Measurements from ENCODE around the gene PCYT1A. TPM values are rescaled to one million over a fixed set of nuclear protein-coding genes. Genes with fewer than 3 reads are reported as not detected.
"Not testable (repeated sequence)": the region's sequence is repeated elsewhere in the genome, so short reads cannot be mapped to it uniquely, and the experiment has no call there.

PCYT1A gene
- 43.6 TPM for polyA plus RNA-seq (ENCODE audit: insufficient read length)

DNA sequence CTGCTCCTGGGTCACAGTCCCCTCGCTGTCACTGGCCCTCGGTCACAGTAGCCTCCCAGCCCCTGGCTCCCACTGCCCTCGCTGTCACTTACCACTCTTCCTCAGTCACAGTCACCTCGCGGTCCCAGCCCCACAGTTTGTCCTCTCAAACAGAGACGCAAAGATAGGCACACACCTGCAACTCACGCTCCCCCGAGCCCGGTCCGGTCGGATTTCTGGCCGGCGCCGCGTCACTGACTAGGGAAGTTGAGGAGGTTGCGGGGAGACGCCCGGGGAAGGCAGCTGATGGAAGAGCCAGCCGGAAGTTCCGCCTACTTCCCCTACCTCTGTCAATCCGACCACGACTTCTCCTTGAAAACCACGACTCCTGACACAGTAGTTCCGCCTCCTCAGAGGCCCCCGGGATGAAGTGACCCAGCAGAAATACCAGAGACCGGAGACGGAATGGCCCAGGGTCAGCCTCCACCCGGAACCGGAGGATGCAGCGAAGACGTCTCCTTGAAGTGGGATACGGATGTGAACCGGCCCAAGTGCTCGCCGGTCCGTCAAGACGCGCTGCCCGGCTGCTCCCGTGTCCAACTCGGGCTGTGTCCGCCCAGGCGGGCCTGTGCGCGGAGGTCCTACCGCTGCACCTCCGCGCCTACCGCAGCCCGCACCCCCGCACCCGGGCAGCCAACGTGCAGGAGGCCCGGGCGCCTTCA is at the start of gene PCYT1A:
Gene PCYT1A, minus strand, starts transcription at position 287 of the 701 bp plus-strand sequence. CDS start 17,195 bp downstream, outside the sequence.
- DNase-seq = peak; percentile 95

DNA sequence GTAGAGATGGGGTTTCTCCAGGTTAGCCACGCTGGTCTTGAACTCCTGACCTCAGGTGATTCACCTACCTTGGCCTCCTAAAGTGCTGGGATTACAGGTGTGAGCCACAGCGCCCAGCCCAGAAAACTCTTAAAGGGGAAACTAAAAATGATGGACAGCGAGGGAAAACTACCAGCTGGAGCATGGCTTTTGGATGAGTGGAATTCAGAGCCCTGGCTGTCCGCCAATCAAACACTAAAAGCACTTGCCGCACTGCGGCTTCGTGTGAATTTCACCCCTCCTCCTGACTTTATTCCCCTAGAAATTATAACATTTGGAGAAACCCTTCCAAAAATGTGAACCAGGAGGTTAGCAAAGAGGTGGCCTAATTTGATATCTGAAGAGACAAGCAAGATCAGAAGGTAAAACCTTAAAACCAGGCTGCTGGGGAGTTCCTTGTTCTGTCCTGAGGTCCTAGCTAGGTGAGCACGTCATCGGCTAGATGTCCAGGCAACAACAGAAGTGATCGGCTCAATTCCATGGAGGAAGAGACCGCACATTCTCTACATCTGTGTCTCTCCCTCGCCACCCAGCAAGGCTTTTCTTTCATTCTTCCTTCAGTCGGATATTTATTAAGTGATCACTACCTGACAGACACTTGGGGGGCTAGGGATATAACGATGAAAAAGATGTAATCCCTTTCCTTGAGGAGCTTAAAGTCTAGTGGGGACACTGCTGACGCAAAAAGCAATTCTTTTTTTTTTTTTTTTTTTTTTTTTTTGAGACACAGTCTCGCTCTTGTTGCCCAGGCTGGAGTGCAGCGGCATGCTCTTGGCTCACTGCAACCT is 49.0 kb upstream of the PCYT1A start:
- no peak for DNase-seq

DNA sequence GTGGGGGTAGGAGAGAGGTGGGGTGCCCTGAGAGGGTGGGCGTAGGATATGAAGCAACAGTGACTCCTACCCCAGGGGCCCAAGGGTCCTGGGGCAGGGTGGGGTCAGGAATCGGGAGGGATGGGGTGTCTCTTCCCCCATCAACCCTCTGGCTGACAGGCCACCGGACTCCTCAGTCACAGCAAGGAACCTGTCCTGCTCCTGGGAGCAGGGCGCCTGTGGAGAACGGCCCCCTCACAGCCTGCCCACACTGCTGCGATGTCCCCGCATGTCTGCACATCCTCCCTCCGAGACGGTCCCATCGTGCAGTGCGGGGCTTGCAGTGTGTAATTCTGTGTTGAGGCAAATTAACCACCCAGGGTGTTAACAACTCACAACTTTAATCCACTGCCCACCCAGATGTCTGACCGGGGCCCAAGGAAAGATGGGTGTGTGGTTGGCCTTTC is 48.0 kb upstream of the PCYT1A start:
- no peak for DNase-seq

DNA sequence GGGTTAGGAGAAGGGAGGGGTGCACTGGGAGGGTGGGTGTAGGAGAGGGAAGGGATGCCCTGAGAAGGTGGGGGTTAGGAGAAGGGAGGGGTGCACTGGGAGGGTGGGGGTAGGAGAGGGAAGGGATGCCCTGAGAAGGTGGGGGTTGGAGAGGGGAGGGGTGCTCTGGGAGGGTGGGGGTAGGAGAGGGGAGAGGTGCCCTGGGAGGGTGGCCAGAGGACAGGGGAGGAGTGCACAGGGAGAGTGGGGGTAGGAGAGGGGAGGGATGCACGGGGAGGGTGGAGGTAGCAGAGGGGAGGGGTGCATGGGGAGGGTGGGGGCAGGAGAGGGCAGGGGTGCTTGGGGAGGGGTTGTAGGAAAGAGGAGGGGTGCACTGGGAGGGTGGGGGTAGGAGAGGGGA is 47.5 kb upstream of the PCYT1A start:
- no peak for DNase-seq

DNA sequence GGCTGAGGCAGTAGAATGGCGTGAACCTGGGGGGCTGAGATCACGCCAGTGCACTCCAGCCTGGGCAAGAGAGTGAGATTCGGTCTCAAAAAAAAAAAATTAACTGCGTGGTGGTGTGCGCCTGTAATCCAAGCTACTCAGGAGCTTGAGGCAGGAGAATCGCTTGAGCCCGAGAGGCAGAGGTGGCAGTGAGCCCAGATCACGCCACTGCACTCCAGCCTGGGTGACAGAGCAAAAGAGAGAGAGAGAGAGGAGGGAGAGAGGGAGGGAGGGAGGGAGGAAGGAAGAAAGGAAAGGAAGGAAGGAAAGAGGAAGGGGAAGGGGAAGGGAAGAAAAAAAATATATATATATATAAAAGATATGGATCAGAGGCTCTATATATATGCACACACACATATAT is 44.6 kb upstream of the PCYT1A start:
- no peak for DNase-seq

DNA sequence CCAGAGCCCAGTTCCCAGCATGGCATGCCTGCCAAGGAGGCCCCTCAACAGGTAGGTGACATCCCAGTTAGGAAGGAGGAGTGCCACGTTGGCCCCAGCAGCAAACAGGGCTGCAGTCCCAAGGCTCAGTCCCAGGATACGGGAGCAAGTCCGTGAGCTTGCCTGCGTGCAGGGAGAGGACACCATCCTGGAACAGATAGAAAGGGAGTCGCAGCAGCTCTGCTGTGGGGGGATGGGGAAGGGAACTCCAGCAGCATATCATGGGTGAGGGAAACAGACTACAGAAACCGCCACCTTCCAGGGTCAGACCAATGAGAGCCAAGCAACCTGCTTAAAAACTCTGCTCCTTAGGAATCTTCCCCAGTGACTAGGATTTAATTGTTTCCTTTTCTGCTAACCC is 39.9 kb upstream of the PCYT1A start:
- no peak for DNase-seq

DNA sequence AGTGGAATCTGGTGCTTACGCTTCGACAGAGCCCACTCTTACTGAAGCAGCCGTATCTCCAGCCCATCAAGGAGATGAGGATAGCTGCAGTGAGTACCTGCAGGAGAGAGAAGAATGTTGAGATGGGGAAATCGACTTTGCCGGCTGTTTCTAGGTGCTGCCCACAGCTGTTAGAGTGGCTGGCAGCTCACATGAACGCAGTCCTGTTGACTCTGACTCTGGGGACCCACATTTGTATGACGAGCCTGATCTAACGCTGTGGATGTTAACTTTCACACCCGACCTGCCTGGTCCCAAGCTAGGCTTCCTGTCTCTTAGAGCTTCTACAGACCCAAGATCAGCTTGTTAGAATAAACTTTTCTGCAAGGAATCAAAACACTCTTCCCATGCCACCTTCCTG is 39.4 kb upstream of the PCYT1A start:
- no peak for DNase-seq

DNA sequence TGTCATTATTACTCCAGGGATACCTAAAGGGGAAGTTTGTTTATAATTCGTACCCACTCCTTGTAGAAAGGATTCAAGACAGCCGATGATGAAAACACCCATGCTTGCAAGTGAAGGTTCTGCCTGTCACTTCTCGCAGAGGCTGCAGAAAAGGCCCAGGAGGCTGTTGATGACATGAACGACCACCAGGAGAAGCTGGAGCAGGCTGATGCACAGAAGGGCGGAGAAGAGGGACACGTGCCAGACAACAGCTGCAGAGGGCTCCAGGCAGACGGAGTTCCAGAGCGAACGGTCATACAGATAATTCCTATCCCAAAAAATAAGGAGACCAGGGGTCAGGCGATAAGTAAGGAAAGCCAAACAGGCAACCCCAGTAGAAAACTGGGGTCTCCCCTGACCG is 36.2 kb upstream of the PCYT1A start:
- DNase-seq = peak; percentile 56

DNA sequence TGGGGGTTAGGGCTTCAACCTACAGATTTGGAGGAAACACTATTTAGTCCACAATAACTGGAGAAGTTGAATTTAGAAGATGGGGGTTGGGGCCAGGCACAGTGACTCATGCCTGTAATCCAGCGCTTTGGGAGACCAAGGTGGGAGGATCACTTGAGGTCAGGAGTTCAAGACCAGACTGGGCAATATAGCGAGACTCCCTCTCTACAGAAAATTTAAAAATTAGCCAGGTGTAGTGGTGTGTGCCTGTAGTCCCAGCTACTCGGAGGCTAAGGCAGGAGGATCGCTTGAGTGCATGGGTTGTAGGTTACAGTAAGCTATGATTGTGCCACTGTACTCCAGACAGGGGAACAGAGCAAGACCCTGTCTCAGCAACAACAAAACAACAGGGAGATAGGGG is 35.5 kb upstream of the PCYT1A start:
- DNase-seq = no peak

DNA sequence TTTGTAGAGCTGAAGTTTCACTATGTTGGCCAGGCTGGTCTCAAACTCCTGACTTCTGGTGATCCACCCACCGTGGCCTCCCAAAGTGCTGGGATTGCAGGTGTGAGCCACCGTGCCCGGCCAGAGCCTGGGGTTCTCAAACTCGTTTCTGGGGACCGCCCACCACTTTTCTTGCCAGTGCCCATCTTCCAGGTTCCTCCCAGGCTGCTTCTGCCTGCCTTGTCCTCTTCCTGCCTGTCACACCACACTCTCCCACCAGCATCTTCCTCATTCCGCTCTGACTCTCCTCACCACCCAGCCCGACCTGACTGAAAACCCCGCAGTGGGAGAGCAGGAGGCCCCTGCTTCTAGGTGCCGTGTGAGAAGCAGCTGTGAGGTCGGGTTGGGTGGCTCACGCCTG is 33.6 kb upstream of the PCYT1A start:
- DNase-seq = no peak

DNA sequence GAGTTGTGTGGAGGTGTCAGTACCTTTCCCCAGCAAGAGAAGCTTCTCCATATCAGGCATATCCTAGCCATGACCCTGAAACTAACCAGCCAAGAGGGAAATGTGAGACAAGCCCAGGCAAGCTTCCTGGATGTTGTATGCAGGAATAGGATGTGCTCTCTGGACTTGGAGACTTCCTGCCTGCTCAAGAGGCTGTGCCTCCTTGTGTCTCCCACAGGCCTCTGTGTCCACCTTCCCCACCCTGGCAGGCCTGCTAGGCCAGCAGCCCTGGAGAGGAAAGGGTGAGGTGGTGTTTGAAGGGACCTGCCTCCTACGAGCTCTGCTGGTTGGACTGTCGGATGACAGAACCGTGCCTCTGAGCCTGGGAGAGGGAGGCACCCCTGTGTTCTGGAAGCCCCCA is 32.6 kb upstream of the PCYT1A start:
- no peak for DNase-seq

DNA sequence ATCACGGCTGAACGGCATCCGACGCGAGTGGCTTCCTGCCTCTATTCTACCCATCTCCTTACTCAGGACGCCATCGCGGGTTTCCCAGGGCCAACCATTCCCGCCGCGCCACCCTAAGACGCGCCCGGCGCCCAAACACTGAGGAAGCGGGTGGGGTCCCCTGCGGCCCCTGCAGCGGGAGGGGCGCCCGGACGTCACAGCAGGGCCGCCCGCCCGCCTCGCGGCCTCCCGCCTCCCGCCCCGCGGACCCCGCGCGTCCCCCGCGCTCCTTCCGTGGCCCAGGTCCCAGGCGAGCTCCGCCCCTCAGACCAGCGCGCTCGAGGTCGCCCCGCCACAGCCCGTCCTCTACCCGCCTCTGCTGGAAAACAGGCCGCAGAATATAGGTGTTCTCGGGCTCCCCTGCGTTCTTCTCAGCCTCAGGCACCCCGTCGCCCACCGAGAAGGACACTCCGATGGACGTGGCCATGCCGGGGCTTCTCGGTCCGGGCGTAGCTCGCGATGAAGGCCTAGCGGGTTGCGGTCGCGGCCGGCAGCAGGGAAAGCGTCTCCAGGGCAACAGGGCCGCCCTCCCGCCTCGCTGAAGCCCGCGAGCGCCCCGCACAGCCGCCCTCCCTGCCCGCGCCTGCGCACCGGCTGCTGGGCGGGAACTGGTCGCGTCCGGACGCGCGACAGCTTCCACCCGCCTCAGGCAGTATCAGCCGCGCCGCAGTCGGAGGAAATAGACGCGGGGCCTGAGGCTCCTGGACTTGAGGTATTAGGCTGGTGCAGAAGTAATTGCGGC is 30.4 kb upstream of the PCYT1A start, which contains the start of gene DYNLT2B:
Gene DYNLT2B, minus strand, starts transcription at position 554 of the 781 bp plus-strand sequence. Its CDS starts 88 bp downstream, at position 466.
- DNase-seq = peak; percentile 94

DNA sequence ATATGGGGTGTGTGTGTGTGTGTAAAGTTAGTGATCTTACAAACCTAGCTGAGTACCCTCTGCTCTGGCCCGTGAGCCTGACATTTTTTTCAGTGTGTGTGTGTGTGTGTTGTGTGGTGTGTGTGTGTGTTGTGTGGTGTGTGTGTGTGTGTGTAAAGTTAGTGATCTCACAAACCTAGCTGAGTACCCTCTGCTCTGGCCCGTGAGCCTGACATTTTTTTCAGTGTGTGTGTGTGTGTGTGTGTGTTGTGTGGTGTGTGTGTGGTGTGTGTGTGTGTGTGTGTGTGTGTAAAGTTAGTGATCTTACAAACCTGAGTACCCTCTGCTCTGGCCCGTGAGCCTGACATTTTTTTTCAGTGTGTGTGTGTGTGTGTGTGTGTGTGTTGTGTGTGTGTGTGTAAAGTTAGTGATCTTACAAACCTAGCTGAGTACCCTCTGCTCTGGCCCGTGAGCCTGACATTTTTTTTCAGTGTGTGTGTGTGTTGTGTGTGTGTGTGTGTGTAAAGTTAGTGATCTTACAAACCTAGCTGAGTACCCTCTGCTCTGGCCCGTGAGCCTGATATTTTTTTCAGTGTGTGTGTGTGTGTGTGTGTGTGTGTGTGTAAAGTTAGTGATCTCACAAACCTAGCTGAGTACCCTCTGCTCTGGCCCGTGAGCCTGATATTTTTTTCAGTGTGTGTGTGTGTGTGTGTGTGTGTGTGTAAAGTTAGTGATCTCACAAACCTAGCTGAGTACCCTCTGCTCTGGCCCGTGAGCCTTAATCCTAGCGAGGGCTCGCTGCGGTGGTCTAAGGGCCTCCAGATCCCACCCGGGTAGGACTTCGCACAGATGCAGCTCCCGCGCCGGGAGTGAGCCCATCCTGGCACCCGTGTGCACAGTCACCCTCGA is 29.5 kb upstream of the PCYT1A start:
- not testable (repeated sequence) for DNase-seq

DNA sequence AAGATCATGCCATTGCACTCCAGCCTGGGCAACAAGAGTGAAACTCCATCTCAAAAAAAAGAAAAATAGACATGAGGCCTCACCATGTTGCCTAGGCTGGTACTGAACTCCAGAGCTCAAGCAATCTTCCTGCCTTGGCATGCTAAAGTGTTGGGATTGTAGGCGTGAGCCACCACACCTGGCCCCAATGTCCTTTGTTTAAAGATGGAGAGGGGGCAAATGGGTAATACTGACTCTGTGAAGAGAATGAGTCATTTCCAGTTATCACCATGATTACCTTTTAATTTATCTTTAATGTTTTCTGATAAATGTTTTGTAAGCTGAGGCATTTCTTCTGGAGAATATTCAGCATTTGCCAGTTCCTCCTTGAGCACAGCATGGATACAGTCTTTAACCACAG is 28.3 kb upstream of the PCYT1A start:
- DNase-seq = no peak

DNA sequence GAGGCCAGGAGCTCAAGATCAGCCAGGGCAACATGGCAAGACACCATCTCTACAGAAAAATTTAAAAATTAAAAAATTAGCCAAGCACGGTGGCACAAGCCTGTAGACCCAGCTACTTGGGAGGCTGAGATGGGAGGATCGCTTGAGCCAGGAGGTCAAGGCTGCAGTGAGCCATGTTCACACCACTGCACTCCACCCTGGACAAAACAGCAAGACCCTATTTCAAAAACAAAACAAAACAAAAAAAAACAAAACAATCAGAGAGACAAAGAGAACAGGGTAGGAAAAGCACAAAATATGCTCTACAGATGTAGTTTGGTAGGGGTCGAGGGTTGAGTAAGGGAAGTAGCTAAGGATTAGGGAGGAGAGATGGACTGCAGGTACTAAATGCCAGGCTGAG is 27.1 kb upstream of the PCYT1A start:
- DNase-seq = no peak

DNA sequence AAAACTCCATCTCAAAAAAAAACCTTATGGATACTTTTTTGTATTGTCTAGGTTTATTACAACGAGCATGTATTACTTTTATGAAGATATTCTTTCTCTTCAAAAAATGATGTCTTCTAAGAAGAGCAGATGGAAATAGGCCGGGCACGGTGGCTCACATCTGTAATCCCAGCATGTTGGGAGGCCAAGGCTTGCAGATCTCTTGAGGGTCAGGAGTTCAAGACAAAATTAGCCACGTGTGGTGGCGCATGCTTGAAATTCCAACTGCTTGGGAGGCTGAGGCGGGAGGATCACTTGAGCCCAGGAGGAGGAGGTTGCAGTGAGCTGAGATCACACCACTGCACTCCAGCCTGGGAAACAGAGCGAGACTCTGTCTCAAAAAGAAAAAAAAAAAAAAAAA is 26.6 kb upstream of the PCYT1A start:
- DNase-seq = not testable (repeated sequence)

DNA sequence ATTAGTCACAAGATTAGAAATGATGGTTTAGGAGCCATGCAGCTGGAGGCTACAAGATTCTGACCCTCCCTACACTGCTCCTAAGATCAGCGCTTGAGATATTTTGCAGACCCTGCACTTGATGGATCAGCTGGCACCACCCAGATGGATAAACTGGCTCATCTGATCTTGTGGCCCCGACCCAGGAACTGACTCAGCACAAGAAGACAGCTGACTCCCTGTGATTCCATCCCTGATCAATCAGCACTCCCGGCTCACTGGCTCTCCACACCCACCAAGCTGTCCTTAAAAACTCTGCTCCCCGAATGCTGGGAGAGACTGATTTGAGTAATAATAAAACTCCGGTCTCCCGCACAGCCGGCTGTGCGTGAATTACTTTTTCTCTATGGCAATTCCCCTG is 15.4 kb upstream of the PCYT1A start:
- not testable (repeated sequence) for DNase-seq

DNA sequence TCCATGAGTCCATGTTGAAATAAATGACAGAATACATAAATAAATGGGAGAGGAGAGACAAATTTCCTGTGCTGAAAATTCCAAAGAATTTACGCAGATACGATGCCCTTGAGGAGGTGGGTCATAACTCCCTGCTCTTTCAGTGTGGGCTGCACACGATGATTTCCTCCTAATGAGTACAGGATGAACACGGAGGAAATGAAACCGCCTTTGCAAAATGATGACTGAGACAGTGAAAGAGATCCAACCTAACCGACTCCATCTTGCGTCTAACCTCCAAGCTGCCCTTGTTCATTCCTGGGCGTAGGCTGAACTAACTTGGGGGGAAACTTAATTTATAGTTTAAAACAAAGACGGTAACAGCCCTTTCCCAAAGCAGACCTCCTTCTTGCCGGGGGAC is 15.0 kb upstream of the PCYT1A start:
- DNase-seq = not testable (repeated sequence)

DNA sequence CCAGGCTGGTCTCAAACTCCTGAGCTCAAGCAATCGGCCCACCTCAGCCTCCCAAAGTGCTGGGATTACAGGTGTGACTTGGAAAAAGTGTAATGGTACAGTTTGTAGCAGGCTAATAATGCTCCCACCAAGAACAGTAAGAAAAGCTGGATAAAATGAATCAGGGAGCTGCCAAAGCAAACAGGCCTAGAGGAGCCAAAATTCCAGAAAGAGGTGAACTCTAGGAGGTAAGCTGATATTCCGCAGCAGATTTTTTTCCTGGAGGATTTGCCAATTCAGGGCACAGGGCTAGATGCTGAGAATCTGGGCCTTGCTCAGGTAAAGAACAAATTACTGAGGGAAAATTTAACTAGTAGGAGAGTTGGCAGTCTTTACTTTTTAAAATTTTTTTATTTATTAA is 11.0 kb upstream of the PCYT1A start:
- peak; percentile 8 for DNase-seq

DNA sequence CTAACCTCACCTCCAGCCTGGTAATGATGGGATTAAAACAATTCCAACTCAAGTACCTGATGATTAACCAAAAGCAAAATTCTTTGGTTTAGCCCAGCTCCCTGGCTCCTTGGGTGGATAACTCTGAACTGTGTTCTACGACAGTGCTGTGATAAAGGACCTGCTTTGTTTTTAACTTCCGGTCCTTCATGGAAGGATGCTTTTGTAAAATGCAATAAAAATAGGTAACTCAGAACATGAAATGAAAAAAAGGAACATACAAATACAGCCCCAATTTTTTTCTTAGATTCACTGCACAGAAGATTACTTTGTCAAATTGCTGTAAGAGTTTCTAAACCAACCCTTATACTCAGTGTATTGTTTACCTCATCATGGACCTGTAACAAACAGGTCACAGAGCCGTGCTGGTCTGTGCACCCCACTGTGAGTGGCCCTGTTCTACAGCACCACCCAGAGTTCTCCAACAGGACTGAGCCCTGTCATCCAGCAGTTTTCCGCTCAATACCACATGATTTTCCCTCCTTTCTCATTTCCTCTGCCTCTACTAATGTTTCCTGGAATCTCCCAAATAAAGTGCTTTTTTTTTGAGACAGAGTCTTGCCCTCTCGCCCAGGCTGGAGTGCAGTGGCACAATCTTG is 4.9 kb upstream of the PCYT1A start:
- no peak for DNase-seq

DNA sequence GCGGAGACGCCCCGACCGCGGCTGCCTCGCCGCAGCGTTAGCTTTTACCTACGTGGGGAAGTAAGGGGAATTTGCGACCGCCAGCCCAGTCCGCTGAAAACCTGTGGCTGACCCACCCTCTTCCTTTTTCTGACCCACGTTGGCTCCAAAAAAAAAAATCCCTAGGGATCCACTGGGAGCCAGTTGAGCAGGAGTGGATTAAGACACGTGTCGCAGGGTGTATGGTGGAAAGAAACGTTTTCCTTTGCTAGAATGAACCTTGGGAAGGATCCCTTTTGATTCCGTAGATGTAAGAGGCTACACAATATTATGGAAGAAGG is 575 bp upstream of the PCYT1A start:
- peak; percentile 59 for DNase-seq

DNA sequence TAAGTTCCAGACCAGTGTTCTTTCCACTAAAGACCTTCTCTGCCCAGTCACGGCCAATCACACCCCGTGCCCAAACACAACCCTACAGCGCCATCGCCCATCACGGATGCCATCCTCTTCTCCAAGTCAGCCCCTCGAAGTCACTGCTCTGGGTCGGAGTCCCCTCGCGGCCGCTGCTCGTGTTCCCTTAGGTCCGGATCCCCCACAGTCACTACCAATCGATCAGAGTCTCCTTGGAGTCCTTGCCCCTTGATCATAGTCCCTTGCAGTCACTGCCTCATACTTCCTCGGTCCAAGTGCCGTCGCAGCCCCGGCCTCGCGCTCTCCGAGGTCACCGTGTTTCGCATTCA is 461 bp downstream of the PCYT1A start:
- DNase-seq = no peak

Measured in hindlimb muscle (tissue), 1 donor.